Cardiac ventricle fibroblast (primary cell): ENCODE data around the gene MRPL39. TPM values are rescaled to one million over a fixed set of nuclear protein-coding genes. Genes with fewer than 3 reads are reported as not detected.

Experiments used
- total RNA-seq: library from RNA; depleted of rRNA; stranded (reverse); fragments of >200 nt; gene quantifications from 2 replicates; pipeline ENCODE4 v1.2.3, GENCODE V29; 2015

MRPL39 gene
- 12.5 and 18.0 TPM in 2 replicates for total RNA-seq

DNA sequence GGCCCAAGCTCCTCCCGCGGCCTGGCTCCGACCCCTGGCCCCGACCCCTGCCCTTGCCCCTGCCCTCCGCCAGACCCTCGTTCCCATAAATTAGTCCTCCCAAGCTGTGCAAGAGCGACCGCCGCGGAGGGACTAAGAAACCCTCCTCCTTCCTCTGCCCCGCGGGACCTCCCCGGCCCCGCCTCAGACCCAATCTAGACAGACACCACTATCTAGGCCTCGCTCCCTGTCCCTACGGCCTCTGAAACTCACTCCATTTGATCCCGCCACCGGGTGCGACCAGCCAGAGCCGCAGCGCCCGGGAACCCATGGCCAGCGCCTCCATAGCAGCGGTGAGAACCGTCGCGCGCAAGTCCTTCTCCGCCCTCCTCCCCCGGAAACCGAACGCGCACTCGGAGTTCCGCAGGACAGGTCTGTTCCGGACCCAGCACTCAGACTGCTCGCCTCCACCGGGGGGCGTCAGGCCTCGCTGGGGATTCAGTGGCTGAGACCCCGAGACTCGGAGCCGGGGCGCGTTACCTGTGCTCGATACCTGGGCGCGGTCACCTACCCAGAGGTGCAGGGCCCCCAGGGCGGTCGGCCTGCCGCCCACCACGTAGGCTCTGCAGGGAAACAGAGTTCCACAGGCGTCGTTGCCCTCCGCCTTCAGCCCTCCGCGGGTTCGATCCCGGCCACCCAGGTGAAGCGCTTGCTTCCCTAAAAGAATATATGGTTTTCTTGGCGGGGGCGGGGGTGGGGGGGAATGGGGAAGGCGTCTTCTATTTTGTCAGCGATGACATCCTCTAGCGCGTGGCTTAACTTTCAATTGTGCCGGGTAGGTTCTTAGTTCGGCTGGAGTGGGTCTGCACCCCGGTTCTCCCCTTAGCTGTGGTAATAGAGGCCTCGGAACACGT, at the start of gene MRPL39:
Gene MRPL39, minus strand, starts transcription at position 331 of the 893 bp plus-strand sequence. Its CDS starts 6 bp downstream, at position 325.

DNA sequence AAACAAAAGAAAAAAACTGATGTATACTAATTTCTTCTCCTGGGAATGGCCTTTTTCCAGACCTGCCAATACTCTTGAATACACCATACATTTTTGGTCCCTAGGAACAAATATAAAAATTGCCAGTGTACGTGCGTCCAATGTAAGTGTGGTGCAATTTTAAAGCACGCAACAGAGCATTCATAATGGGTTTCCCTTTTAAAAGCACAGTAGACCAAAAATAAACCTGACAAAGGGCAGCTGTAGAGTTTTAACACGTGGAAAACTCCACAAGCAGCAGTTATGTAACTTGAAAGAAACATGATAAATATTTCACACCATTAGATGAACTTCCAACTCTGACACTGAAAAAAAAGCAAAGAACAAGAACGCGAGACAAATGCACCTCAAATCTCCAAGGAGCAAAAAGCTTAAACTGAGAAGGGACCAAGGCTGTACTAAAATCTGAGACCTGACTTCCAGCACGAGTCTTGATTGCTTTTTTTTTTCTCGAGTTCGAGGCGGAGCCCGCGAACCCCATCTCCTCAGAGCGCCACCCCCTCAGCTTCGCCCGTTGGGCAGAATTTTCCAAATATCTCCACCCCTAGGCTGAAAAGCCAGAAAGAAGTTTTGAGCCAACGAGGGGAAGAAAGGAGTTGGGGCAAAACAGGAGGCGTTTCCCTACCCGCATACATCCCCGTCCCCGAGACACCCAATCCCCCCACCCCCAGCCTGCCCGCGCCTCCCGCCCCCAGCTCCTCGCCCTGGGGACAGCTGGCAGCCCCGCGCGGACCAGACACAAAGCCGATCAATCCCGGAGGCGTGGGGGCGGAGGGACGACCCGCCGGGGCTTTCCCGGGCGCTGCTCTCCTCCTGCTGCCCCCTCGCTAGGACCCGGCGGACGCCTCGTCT, 31.6 kb upstream of the MRPL39 start, which contains the start of gene JAM2:
Gene JAM2, plus strand, starts transcription at position 599 of the 891 bp plus-strand sequence. CDS start 564 bp downstream, outside the sequence.

Other genes with a start within 250 kb of the MRPL39 start
- gene JAM2, start 31.8 kb upstream of the MRPL39 start, total RNA-seq, result 1.4 and 2.2 TPM in 2 replicates
- 78.5 and 111 TPM in 2 replicates for gene ATP5PF, start 127.4 kb upstream of the MRPL39 start, total RNA-seq
- gene GABPA, start 127.5 kb upstream of the MRPL39 start, total RNA-seq, result 19.9 and 23.5 TPM in 2 replicates